Stimulated activated CD4-positive, alpha-beta T cell treated with anti-CD3 and anti-CD28 coated beads, Interleukin-4, amount 100 ng/mL, for 48 hours (primary cell): ENCODE data around the gene IQGAP2.

ENCODE experiments used
- DNase-seq, 2 donors: peaks; one replicate each; pipeline ENCODE4 v3.0.0-alpha.2; 2020; ENCODE audit warnings: low read depth in 2 of 2

Gene IQGAP2

GRCh38 chr5:76383126-76383832 is 19.8 kb upstream of the IQGAP2 start:
- no peak for DNase-seq

GRCh38 chr5:76384189-76384588 is 18.9 kb upstream of the IQGAP2 start:
- DNase-seq = no peak

GRCh38 chr5:76384705-76385104 is 18.4 kb upstream of the IQGAP2 start:
- DNase-seq = no peak

- DNase-seq = no peak
These were observed 17.5 kb upstream of the IQGAP2 start for GRCh38 chr5:76385540-76385939.

- DNase-seq = no peak
These were observed 16.7 kb upstream of the IQGAP2 start for GRCh38 chr5:76386360-76386759.

- no peak for DNase-seq
These were observed 14.8 kb upstream of the IQGAP2 start for GRCh38 chr5:76388236-76388635.

GRCh38 chr5:76388791-76389512 is 14.1 kb upstream of the IQGAP2 start:
- no peak for DNase-seq

GRCh38 chr5:76389513-76390154 is 13.5 kb upstream of the IQGAP2 start:
- DNase-seq = no peak

GRCh38 chr5:76391014-76391413 is 12.1 kb upstream of the IQGAP2 start:
- no peak for DNase-seq

- no peak for DNase-seq
These were observed 9.9 kb upstream of the IQGAP2 start for GRCh38 chr5:76393035-76393680.

- DNase-seq = no peak
These were observed 5.9 kb upstream of the IQGAP2 start for GRCh38 chr5:76397200-76397599.

- no peak for DNase-seq
These were observed 3.8 kb upstream of the IQGAP2 start for GRCh38 chr5:76399268-76399667.

- no peak for DNase-seq
These were observed 2.6 kb upstream of the IQGAP2 start for GRCh38 chr5:76400466-76400865.

- DNase-seq = peak in 1 of 2 donors; percentile 15
These were observed 1.3 kb upstream of the IQGAP2 start for GRCh38 chr5:76401801-76402250.

- peak; percentile 71 to 81 for DNase-seq
These were observed 717 bp upstream of the IQGAP2 start for GRCh38 chr5:76402251-76402885.

- peak; percentile 45 to 48 for DNase-seq
These were observed 709 bp downstream of the IQGAP2 start for GRCh38 chr5:76403766-76404222.

GRCh38 chr5:76404223-76405211 is 1.4 kb downstream of the IQGAP2 start:
- peak; percentile 57 to 62 for DNase-seq

GRCh38 chr5:76406014-76406413 is 2.9 kb downstream of the IQGAP2 start:
- no peak for DNase-seq

- no peak for DNase-seq
These were observed 3.6 kb downstream of the IQGAP2 start for GRCh38 chr5:76406673-76407072.

GRCh38 chr5:76408104-76408654 is 5.1 kb downstream of the IQGAP2 start:
- no peak for DNase-seq
